MM.1S (cell line): ENCODE data around the gene MAP2K2.

Experiments
- CTCF ChIP-seq: fragments of 300-600 bp; sonication (generic); IDR thresholded peaks from 2 replicates; pipeline ENCODE4 v1.5.1; 2016; ENCODE audit warnings: antibody characterized with exemption, low read length, mixed read lengths
- EZH2 ChIP-seq: fragments of 300-600 bp; sonication (generic); optimal IDR thresholded peaks from 2 replicates; pipeline ENCODE3; 2017; ENCODE audit warnings: low read depth, mild to moderate bottlenecking, antibody characterized with exemption, low read length, mixed read lengths

- TF ChIP-seq CTCF, result no peak
- TF ChIP-seq EZH2, result no peak
These were observed 70.2 kb downstream of the MAP2K2 start for GRCh38 chr19:4053423-4054324.
